ENCODE measurements around the gene NMNAT2.

DNA sequence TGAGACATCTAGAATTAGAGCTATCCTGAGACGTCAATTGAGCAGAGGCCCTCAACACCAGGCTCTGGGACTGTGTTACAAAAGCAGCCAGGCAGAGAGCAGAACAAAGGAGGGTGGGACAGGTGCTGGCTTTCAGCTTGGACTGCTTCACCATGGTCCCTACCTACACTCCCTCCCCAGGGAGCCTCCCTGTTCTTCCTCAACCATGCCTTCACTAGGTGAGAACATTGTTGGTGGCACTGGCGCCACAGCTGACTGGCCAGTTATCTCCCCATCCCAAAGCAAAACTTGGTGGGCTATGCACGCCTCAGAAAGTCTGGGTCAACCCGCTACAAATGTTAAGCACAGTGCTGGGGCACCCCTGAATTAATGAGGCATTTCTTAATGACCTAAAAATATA, 87.8 kb downstream of the NMNAT2 start:
- TF ChIP-seq, protein P1, sequence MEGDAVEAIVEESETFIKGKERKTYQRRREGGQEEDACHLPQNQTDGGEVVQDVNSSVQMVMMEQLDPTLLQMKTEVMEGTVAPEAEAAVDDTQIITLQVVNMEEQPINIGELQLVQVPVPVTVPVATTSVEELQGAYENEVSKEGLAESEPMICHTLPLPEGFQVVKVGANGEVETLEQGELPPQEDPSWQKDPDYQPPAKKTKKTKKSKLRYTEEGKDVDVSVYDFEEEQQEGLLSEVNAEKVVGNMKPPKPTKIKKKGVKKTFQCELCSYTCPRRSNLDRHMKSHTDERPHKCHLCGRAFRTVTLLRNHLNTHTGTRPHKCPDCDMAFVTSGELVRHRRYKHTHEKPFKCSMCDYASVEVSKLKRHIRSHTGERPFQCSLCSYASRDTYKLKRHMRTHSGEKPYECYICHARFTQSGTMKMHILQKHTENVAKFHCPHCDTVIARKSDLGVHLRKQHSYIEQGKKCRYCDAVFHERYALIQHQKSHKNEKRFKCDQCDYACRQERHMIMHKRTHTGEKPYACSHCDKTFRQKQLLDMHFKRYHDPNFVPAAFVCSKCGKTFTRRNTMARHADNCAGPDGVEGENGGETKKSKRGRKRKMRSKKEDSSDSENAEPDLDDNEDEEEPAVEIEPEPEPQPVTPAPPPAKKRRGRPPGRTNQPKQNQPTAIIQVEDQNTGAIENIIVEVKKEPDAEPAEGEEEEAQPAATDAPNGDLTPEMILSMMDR (IDR thresholded peaks at IDR 0.05): no peak
- no peak for TF ChIP-seq POLR2A (IDR thresholded peaks at IDR 0.05)

Measured in adrenal gland (tissue), 5 donors.